Ramos (cell line): ENCODE data around the gene ATP8B3.

Source experiments
- in situ Hi-C: fragments of 300-500 bp; cut with MboI; formaldehyde crosslinking; loops from one replicate; pipeline ENCODE4 v1.14.3; 2022; ENCODE audit warnings: low sequenced_read_pairs; ENCODE audit not compliant: unreplicated experiment

Gene ATP8B3

GRCh38 chr19:1776606-1777147, 35.4 kb downstream of the ATP8B3 start:
- in situ Hi-C loops, result no loop called here

DNA sequence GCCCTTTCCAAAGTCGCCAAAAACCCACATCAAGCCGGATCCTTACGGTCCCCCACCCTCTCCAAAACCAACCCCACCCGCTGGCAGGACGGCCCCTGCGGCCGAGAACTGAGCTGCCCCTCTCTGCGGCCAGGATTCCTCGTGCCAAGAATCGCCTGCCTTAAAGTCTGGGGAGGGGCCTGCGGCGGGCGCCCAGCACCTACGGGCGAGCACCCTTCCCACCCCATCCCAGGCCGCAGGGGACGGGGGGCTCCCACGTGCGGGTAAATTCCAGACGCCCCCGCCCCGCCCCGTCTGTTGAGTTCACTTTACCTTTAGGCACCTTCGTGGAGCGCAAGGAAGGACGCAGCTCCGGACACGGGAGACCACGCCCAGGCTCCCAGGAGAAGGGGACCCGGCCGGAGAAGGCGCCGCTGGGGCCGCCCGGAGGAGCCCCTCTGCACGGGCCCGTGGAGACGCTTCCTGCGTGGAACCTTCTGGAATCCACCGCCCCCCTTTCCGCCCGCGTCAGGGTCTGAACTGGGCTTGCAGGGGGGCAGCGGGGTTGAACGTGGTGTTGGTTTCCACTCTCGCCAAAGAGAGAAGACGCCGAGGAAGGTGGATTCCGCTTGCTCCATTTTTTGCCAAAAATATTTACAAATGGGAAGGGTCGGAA, 36.0 kb downstream of the ATP8B3 start:
- in situ Hi-C loops, result no loop called here

DNA sequence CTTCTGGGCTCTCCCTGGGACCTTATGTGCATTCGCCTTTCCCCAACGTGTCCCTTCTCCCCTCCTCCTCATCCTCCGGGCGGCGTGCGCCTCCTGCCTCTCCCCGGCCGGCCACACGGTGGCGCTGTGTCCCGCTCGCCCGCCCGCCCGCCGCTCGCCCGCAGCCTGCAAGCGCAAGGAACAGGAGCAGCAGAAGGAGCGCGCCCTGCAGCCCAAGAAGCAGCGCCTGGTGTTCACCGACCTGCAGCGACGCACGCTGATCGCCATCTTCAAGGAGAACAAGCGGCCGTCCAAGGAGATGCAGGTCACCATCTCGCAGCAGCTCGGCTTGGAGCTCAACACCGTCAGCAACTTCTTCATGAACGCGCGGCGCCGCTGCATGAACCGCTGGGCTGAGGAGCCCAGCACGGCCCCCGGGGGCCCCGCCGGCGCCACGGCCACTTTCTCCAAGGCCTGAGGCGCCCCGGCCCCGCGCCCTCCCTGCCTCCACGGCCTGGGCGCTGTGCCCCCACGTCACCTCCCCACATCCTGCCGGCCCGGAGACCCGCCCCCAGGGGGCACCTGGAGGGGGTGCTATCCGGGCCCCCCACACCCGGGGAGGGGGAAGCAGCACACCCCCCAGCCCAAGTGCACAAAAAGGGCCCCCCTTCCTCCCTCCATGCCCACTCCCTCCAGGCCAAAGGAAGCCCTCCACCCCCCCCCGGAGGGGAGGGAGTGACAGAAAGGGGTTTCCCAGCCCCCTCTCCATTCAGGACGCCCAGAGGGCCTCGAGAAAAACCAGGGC, 36.9 kb downstream of the ATP8B3 start:
- in situ Hi-C loops, result no loop called here

GRCh38 chr19:1773184-1773583, 38.9 kb downstream of the ATP8B3 start:
- in situ Hi-C loops, result no loop called here

DNA sequence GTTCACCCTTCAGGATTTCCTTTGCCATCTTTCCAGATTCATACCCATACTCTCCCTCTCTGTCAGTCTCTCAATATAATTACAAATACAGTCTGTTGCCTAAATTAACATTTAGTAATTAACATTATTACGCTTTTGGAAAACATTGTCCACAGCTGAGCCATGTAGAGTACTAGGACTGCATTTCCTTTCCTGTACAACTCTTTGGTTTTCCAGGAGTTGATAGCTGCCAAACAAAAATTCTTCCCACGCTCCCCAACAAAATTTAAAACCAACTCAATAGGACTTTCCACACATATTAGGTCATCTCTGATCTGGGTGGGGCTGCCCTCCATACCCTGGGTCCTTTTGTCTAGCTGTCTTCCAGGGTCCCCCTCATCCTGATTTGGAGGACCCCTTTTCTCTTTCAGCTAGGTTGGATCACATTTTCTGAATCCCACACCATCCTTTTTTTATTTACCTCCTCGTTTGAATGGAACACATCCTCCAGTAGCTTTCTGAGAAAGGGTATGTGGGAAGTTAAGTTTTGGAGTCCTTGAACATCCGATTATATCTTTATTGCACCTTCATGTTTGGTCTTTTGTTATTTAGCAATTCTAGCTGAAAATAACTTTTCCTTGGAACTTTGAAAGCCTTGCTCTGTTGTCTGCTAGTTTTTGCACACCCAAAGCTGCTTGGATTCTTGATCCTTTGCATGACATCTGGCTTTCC, 41.1 kb downstream of the ATP8B3 start:
- in situ Hi-C loops, result no loop called here

DNA sequence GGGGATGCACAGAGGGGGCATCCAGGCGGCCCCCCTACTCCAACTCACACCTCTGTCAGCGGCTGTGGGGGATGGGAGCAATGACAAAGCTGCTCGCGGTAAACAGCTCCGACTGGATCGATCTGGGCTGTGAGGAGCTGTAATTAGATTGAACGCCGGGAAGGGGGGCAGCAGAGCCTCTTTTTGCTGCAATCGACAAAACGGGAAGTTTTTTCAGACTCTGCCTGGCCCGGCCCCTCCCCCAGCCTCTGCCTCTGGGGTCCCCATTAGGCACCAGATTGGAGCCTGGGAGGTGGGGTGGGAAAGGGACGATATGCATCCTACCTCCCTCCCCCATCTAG, 42.5 kb downstream of the ATP8B3 start:
- in situ Hi-C loops, result loop anchor here (10.0 kb wide), 1 partner anchor 95 kb away; no protein-coding TSS in a partner anchor

GRCh38 chr19:1768918-1769644, 43.0 kb downstream of the ATP8B3 start:
- in situ Hi-C loops, result loop anchor here (10.0 kb wide), 1 partner anchor 94 kb away; no protein-coding TSS in a partner anchor

DNA sequence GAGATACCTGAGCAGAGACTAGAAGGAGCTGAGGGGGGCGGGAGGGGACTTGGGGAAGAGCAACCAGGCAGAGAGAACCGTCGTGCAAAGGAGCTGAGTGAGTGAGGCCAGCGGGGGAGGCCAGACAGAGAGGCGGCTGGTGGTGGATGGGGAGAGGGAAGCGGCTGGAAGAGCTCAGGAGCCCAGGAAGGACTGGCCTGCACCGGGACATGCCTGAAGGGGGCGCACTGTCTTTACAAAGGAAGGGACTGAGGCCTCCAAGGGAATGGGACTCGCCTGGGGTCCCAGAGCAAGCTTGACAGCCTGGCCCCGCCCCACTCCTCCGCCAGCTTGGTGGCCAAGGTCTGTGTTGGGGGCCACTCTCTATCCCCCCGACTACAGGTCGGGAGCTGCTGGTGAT, 43.8 kb downstream of the ATP8B3 start:
- in situ Hi-C loops, result loop anchor here (10.0 kb wide), 1 partner anchor 93 kb away; no protein-coding TSS in a partner anchor

DNA sequence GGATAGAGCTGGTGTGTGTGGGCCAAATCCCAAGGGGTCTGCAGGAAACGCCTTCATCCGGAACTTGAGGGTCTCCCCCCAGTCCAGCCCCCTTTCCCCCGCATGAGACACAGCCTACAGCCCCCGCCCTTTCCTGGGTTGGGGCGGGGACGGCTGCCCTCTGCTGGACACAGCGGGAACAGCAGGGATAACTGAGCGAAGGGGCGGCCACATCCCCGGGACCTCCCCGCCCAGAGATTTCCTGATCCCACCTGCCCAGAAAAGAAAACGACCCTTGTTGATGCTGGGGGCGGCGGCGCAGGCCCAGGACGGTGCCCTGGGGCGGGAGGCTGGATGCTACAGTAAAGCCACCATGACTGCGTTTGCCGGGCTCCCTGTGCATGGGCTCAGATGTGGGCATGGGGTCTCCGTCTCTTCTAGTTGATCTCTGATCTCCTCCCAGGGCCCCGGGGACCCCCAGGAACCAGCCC, 44.6 kb downstream of the ATP8B3 start:
- in situ Hi-C loops, result loop anchor here (10.0 kb wide), 1 partner anchor 93 kb away; no protein-coding TSS in a partner anchor

- in situ Hi-C loops, result loop anchor here (10.0 kb wide), 1 partner anchor 92 kb away; no protein-coding TSS in a partner anchor
Measured at GRCh38 chr19:1766800-1767352, 45.2 kb downstream of the ATP8B3 start.

DNA sequence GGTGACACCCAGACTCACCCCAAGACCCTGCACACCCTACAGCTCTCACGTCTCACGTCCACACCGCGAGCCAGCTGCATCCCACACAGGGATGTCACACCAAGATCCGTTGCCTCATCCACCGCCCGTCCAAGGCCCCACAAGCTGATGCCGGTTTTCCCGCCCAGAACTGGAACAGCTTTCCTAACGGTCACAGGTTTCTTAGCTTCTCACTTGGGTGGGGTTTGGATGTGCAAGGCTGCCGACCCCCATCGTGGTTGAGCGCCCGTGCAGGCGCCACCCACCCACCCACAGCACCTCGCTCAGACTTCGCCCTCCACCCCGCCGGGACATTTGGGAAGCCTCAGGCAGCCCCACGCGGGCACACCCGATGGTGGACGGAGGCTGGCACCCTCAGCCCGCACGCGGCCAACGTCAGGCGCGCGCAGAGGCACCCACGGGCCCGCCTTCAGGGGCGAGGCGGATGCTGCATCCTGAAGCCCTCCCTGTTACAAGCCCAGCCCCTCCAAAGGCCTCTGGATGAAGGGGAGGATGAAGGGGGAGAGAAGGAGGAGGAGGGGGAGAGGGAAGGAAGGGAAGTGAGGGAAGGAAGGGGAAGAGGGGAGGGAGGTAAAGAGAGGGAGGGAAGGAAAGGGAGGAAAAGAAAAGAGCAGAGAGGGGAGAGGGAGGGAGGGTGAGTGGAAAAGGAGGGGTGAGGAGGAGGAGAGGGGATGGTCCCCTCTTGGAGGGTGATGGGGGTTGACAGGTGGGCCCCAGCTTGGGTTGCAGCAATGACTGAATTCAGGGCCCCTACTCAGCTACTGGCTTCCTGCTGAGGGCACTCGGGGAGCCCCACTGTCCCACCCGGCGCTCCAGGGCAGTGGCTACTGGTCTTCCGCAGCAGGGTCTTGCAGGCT, 45.9 kb downstream of the ATP8B3 start:
- in situ Hi-C loops, result loop anchor here (10.0 kb wide), 1 partner anchor 91 kb away; no protein-coding TSS in a partner anchor

GRCh38 chr19:1765232-1765903, 46.7 kb downstream of the ATP8B3 start:
- in situ Hi-C loops, result loop anchor here (10.0 kb wide), 1 partner anchor 91 kb away; no protein-coding TSS in a partner anchor

DNA sequence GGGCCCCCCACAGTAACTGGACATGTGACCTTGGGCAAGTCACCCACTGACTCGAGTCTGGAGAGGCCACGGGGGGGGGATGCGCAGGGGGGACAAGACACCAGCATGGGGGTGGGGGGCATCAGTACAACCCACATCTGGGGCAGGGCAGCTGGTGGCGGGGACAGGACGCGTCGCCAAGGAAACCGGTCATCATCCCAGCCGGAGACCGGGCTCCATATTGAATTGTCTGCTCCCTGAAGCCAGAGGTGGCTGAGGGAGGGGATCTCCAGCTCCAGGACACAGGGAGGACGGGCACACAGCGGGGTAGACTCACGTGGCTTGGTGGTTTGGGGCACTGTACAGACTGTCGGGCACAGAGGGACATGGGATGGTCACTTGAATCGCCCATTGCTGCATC, 47.3 kb downstream of the ATP8B3 start:
- in situ Hi-C loops, result loop anchor here (10.0 kb wide), 1 partner anchor 90 kb away; no protein-coding TSS in a partner anchor

DNA sequence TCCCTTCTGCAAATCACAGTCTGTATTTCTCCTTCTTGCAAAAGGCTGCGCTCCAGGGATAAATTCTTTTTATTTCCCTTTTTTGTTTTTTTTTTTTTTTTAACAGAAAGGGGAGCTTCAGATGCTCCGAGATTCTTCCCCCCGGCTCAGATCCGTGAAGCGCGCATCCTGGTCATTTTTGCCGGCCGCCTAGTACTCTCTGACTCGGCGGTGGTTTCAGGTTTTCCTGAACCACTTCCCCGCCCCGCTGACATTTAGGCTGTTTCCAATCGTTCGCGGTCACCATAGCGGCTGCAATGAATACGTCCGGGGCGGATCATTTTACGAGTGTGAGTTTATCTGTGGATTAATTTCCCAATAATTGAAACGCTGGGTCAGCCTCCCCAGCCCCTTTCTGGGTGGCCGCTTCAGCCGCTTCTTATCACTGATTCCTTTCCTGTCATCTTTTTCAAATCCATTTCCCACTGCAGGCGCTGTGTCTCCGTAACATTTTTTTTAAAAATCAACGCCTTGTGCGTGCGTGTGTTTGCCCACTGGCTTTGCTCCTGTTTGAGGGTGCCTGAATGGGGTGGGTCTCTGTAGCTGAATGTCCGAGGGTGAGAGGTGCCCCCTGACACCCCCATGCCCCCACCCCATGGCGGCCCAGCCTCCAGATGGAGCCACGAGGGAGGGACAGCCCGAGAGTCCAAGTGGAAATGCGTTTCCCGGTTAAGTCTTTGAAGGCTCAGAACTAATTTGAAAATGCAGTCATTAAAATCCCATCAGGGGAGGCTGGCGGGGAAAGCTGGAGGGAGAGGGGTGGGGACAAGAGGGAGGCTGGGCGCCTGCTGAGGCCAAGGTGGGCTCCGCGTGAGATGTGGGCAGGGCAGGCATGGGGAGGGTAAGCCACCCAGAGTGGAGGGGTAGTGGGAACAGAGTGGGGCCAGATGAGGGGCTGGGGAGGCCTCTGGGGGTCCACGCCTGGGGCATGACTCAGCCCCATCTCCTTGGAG, 48.1 kb downstream of the ATP8B3 start:
- in situ Hi-C loops, result loop anchor here (10.0 kb wide), 1 partner anchor 89 kb away; no protein-coding TSS in a partner anchor

DNA sequence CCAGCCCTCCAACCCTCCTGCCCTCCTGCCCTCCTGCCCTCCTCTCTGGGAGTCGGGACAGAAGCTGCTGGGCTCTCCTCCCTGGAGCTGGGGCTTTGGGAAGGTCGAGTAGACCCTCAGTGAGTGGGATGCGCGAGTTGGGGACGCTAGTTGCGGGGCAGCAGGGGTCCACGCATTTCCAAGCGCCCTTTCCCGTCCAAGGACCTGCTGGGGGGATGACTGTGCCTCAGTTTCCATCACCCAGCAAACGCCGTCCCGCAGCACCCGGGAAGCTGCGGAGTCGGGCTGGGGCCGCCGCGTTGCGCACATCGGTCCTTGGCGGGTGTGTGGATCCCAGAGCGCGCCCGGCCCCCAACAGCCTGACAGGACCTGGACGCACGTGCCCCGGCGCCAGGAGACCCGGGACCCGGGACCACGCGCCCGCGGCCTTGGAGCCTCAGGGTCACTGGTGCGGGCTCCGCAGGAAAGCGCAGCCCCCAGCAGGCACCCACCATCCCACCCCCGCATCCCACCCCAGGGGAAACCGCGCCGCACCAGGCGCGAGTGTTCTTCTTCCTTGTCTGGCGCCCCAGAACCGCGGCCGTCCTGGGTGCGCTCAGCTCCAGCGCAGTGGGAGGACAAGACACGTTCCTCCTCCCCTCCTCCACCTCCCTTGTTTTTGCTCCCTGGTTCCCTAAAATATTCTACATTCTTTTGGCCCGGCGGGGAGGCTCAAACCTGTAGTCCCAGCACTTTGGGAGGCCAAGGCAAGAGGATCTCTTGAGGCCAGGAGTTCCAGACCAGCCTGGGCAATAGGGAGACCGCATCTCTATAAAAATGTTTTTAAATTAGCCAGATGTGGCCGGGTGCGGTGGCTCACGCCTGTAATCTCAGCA, 49.6 kb downstream of the ATP8B3 start:
- in situ Hi-C loops, result loop anchor here (10.0 kb wide), 1 partner anchor 88 kb away; no protein-coding TSS in a partner anchor
